Glomerular visceral epithelial cell (primary cell): ENCODE results near the gene INSYN2B.

Experiments used
- DNase-seq: peaks from one replicate; pipeline ENCODE4 v3.0.0-alpha.2; 2016; ENCODE audit errors: extremely low spot score

Gene INSYN2B

DNA sequence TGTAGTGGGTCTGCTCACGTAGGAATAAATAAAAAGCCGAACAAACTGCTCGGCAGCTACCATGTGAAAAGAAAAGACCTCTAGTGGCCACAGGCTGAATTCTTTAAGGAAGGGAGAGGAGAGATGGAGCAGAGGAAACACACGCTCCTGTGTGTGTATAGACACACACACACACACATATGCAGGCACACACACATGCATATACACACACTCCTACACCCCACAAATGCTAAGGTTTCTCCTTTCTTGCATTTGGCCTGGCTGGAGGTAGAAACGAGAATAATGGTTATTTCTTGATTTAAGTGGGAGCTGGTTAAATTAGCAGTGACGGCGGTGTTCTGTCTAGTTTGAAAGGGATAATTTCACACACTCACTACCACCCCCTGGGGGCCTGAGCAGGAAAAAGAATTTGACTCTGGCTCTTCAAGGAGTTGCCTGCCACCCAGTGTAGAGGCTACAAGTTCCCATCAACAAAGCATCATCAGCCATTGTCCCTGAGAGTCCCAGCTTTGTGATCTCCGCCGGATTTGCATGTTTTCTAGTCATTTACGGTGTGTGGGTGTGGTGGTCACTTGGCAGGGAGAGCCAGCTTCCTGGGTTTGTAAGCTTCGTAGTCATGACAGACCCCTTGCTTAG lies at the start of gene INSYN2B:
INSYN2B (minus strand) TSS at position 78 of the 636 bp plus-strand sequence. CDS start 96,597 bp downstream, outside the sequence.
- peak; percentile 86 for DNase-seq

DNA sequence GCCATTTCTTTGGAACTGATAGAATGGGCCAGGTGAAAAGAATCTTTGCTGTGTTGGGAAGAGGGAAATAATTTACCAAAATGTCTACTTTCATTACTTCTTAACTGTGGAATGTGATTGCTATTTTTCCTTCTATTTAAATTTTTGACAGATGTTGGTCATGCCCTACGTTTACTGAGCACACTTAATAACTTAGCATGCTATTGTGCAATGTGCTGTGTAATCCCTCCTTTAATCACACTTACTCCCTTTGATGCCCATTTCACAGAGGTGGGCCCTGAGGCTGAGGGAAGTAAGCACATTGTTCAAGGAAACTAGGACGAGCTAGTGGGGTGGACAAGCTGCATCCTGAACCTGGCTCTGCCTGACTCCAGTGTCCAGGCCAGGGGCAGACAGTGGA lies 47.8 kb upstream of the INSYN2B start:
- no peak for DNase-seq

DNA sequence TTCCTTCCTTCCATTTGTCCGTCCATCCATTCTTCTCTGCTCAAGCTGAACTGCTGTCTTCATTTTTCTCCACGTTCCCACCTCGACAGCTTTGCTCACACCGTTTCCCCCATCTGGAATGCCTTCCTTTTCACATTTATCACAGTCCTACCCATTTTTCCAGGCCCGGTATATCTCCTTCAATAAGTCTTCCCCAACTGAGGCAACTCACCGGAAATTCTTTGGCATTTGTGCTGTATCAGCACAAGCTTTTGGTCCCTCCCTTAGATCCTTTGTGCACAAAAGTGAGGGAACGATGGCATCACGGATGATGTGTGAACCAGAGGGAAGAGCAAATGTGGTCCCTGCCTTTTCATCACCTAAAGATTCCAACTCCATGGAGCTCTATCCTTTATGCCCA lies 45.6 kb upstream of the INSYN2B start:
- DNase-seq, result no peak

DNA sequence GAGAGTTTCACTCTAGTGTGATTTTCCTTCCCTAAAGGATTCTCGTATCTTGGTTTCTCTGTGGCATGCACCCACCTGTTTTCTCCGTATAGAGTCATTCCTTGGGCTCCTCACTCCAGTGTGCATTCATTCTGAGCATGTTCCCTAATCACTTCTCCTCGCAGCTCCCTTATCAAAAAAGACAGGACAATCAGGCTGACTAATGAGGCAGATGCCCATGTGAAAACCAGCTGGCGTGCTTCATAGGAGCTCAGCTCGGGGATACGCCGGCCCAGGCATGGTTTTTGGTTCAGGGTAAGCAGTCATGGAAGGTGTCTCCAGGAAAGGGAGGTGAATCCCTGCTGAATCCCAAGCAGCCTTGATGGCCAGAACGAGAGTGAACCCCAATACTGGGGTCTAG lies 41.2 kb upstream of the INSYN2B start:
- no peak for DNase-seq

DNA sequence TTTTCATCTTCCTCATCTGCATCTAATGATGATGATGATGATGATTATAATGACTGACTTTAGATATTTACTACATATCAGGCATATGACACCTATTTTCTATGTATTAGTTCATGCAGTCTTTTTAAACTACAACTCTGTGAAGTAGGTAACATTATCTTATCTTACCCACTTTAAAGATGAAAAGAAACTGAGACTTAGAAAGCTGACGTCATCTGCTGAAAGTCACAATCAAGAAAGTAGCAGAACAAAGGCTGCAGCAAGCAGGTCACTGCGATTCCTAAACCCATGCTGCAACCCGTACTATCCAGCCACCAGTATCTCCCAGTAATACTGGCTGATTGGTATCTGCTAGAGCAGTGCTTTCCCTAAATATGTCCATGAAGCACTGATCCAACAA lies 40.1 kb upstream of the INSYN2B start:
- DNase-seq, result no peak

DNA sequence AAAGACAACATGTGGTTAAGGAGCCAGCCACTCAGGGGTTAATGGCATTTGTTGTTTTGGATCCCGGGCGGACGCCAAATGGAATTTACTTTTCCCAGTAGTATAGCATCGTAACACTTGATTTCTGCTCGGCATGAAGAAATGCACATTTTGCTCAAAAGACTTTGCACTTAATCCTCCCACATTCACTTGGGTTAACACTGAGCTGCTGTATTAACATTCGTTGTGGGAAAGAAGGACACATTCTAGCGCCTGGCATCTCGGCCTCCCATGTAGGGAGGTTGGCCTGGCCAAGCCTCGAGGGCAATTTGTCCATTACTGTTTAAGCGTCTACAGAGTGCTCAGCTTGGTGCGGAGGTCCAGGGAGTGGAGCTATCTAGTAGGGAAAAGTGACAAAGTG lies 32.3 kb upstream of the INSYN2B start:
- DNase-seq, result no peak

DNA sequence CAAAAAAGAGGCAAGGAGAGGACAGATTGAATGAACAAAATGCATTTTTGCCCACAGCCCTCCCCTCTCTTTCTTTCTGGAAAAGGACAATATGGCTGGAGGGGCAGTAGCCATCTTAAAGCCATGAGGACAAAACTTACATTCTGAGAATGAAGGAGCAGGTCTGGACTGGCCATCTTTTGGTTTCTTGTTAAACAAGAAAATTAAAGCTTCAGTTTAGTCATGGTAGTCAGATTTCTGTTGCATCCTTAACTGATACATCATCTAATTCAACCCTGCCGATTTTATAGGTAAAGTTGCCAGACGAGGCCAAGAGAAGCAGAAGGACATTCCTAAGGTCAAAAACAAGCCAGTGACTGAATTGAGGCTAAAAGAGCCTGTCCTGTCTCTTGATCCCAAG lies 31.5 kb upstream of the INSYN2B start:
- no peak for DNase-seq

DNA sequence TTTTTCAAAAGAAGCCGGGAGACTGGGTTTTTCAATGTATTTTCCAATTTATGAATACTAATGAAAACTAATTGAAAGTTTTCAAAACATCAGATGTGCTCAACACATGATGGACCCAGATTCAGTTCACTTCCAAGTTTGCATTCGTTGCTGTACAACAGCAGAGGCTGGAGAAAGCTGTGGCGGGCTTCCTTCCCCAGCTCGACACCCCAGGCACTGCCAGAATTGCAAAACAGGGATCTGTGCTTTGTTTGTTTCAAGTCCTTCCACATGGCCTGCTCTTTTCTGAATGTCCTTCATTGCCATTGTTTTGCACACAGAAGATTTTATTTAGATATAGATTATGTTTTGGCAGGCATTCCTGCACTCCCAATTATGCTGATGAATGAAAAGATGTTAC lies 30.3 kb upstream of the INSYN2B start:
- DNase-seq, result no peak

DNA sequence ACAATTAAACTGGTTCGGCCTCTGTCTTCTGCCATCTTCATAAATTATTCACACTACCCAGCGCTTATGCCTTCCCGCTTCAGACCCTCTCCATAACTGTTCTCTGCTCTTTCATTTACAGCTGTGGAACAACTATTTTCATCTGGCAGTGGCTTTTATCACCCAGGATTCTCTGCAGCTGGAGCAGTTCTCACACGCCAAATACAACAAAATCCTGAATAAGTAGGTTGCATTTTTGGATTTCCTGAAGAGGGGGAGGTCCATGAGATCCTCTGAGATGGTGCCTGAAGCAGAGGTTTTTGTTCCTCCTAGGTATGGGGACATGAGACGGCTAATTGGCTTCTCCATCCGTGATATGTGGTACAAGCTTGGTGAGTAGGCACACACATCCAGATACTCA lies 28.1 kb upstream of the INSYN2B start:
- no peak for DNase-seq

DNA sequence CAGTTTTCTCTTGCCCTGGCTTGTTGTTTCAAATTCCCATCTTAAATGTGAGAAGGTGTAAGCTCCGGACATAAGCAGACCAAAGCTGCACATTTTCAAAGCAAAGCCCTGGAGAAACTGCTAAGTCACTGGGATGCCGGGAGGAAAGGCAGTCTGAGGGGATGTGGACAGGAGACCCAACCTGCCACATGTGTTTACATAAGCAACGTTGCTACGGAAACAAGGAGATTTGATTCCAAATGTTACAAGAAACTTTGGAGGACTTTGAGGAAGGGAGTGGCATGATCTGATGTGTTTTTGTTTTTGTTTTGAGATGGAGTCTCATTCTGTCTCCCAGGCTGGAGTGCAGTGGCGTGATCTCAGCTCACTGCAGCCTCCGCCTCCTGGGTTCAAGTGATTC lies 25.7 kb upstream of the INSYN2B start:
- no peak for DNase-seq

DNA sequence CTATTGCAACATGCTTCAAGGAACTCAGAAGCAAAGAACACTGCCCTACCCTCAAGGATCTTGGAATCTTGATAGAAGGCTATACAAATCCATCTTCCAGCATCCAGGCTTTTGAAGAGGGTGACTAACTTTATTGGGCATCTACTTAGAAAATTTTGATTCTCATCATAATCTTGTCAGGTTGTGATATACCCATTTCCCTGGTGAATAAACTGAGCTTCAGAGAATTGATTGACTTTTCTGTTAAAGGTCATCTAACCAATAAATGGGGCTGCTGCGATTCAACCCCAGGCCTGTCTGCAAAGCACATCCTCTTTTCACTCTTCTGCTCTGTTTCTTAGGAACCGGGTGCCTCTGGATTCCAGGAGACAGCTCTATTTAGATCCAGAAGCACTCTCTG lies 19.9 kb upstream of the INSYN2B start:
- DNase-seq, result no peak

DNA sequence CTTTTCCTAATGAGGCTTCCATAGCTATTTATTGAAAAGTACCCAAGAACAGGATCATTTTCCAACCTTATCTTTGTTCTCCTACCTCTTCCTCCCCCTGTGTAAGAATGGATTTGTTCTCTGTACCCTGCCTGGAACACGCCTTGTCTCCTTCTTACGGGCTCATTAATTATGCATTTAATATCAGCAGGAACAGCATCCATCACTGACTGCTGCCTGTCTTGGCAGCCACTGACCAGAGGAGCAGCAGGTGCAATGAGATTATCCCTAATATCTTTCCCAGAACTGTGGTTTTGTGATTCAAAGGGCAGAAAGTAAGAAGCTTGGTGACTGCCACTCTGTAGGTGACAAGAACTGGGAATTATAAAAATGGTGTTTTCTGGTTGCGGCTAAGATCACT lies 19.3 kb upstream of the INSYN2B start:
- DNase-seq, result no peak

DNA sequence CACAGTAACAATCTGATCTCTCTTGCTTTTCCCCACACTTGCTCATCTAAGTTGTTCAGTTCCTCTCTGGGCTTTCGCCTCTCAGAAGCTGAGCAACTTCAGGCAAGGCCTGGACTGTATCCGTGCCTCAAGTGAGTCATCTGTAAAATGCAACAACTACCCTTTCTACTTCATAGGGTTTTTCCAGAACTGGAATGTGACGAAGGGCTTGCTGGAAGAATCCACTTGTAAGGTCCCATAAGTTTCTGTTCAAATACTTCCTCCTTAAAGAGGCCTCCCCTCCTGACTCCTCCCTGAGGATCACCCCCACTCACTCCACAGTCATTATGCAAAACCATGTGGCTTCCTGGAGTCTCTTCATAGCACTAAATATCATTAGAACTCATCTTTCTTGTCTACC lies 17.5 kb upstream of the INSYN2B start:
- no peak for DNase-seq

DNA sequence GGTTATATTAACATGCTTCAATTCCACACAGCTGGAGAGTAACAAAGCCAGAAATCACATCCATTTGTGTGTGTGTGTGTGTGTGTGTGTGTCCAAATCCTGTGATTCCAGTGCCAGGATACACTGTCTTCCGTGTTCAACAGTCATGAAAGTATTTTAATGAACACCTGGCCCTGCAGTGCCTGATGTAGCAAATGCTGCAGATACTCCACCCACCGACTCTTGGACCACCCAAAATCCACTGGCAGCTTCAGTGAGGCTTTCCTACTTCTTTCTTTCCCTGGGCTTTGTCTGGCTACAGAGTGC lies 13.1 kb upstream of the INSYN2B start:
- no peak for DNase-seq

DNA sequence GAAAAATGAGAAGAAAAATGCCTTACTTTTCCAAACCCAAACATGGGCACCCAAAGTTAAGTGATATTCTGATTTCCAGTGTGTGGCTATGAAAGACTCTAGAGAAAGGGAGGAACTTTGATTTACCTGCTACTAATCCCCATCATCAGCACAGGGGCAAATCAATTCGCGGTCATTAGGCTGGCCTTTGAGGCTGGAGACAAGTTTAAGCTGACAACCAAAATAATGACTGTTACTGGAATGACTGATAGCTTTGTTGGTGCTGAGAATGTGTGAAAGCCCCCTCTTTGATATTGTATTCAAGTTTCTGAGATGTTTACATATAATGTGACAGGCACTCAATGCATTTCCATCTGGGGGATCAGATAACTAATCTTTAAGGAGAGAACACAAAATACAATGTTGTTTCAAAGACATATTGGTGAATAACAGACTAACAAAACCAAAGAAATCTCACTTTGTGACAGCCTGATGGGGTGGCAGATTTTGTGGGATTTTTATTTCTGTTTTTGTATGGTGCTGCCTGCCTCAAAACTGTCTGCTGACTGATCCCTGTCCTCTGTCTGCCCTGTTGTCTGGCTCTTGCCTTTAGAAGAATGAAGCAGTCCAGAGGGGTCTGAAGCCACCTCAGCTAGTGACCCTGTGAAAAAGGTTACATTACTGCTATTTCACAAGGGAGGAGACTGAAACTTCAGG lies 12.6 kb upstream of the INSYN2B start:
- DNase-seq, result no peak

DNA sequence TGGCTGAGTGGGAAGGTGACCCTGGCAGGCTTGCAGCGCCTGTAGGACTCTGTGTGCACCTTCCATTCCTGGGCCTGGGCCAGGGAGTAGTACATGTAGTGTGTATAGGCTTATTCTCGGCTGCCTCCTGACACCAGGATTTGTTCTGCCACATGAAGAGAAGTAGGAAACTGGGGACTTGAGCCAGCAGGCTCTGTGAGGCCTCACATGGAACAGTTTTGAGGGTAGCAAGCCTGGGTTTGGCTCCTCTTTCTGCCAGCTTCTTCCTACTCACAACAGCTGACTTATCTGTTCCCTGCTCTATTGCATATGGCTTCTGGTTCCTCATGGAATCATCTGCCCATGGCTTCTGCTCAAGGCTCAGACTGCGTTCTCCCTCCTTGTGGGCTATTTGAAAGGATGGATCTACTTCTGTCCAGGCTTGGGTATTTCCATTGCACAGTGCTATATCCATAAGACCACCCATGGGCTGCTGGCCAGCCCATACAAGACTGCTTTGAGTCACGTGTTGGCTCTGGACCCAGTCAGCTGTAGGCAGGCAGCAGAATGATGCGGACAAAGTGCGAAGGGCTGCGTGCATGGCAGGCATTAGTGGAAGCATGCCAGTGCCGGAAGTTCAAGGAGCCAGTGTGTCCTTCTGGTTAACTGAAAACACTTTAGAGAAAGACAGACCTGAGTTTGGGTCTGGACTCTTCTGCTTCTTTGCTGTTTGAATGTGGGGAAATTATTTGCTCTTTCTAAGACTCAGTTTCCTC lies 11.0 kb upstream of the INSYN2B start:
- DNase-seq, result no peak

DNA sequence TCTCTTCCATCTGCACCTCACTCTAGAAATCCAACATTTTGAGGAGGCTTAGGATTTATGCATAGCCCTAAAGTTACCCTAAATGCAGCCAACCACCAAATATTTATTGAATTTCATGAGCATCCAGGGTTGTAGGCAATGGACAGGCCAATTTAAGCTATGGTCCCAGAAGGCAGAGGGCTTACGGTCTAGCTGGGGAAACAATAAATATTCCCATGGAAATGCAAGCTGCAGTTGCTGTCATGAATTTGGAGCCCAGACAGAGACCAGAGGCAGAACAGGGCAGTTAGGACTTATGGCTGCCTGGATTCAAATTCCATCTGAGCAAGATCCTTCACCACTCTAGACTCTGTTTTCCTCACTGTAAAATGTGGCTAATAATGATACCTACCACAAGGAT lies 9.1 kb upstream of the INSYN2B start:
- no peak for DNase-seq

DNA sequence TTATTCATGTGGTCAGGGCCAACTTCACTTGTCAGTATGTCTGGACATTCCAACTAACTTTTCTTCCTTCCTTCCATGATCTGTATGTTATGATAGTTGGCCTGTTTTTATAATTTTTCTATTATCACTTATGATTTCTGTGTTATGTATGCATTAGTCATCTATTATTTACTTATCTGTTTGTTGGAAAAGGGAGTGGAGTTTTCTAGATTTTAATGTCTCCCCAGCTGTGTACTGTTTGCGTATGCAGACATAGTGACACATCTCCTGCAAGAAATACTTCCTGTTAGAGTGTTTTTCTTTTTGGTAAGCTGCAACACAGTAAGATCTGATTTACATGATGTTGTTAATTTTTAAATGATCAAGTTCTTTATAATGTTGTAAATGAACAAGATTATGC lies 8.7 kb upstream of the INSYN2B start:
- no peak for DNase-seq

DNA sequence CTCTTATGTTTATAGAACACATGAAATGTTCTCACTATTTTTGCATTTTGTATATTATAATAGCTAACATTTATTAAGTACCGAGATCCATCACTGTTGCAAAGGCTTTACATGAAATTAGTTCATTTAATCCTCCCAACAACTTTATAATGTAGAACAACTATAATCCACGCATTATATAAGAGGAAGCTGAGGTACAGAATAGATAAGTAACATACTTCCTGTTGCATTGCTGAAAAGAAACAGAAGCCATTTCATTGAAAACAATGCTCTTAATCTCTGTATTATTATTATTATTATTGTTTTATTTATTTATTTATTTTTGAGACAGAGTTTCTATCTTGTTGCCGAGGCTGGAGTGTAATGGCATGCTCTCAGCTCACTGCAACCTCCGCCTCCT lies 7.9 kb upstream of the INSYN2B start:
- DNase-seq, result no peak

DNA sequence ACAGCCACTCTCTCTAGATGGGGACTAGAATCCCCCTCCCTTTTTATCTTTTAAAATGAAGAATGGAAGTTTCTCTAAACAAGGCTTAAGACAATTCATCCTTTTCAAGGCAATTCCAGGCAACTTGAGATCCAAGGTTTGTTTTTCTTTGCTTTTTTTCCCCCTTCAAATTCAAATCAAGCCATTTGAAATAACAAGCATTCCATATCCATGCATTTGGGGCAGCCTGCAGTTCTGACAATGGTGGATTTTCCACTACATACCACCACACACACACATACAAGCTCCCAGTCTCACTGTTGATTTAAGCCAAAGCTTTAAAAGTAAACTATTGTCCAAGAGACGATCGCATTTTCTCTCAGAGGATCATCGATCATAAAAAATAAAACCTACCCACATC lies 424 bp downstream of the INSYN2B start:
- DNase-seq, result no peak

DNA sequence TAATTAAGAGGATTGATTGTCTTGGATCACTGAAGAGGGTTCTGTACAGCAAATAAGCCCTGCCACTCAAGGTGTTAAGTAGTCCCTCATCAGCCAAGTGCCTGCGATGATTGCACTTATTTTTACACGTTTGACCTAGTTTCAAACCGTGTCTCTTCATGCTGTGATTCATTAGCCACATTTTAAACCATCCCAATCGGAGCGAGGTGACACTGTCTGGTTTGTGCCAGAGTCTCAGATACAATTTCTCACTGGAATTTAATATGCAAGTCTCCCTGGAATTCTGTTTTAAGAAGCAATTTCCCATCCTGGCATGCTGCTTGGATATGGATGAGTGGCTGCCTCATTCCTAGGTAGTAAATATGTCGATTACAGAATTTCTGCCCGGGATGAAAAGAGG lies 1.6 kb downstream of the INSYN2B start:
- peak; percentile 58 for DNase-seq

DNA sequence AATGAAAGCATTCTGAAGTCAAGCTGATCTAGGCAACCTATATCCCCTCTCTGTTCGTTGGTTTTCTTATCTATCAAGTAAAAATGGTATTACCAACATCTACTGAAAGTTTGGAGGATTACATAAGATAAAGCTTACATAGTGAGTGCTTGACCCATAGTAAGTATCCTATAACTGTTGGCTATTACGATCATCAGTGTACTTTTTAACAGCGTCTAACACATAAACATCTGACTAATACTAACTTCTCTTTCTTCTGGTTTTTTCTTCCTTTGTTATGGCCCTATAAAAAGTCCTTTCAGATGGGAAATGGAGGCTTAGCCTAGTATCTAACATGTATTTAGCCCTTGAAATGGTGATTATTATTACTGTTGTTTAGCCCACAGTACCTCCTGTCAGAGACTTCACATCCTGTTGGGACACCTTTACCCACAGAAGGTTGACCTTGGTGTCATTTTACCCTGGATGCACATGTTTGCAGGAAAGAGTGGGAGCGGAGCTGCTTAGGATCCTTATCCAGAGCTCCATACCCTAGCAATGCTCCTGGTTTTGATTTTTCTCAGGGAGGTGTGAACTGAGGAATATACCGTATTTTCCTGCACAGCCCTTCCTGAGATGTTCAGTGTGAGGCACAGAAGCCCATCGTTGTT lies 6.0 kb downstream of the INSYN2B start:
- no peak for DNase-seq

DNA sequence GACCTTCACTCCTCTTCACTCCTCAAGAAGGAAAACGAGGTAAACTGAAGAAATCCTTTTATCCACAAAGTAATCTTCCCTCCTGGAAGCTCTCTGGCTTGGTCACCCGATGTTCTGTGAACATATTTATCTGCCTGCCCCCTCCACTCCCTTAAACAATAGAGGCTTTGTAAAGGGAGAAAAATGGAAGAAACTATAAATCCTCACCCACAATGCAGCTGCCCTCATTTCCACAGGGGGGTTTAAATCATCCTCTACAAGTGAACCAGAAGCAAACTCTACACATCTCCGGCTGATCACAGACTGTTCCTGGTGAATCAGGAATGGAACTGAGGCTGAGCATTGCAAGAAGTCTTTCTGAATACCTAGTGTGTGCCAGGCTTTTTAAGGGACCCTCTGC lies 7.2 kb downstream of the INSYN2B start:
- DNase-seq, result no peak
